HEK293 (cell line): ENCODE measurements around the gene AOAH.

Source experiments
- CTCF ChIA-PET: fragments of 350-600 bp; formaldehyde crosslinking; extraction: SDS; loops from one replicate; lab custom pipeline; 2021; ENCODE audit warnings: antibody characterized with exemption; lab: Yijun Ruan, JAX
- POLR2A ChIA-PET: fragments of 300-600 bp; formaldehyde crosslinking; extraction: SDS; loops from one replicate; lab custom pipeline; 2020; ENCODE audit warnings: antibody characterized with exemption, inconsistent platforms; lab: Yijun Ruan, JAX
- H3K27ac ChIP-seq: fragments of 200-500 bp; sonication (Bioruptor generic); 2 replicates; pipeline ENCODE4 v1.5.1; 2014; ENCODE audit warnings: low read depth, low read length, control low read depth, inconsistent platforms; ENCODE audit errors: extremely low read depth
- H3K36me3 ChIP-seq, 2 experiments: fragments of 200-500 bp in 1 of 2; sonication (Bioruptor generic) in 1 of 2; 1 replicate in 1 of 2; 2 replicates in 1 of 2; pipeline ENCODE4 v1.5.1; 2014 to 2017; ENCODE audit warnings: inconsistent platforms in 2 of 2, low read length in 2 of 2; ENCODE audit not compliant: control insufficient read depth in 2 of 2, insufficient read depth in 1 of 2
- H3K4me1 ChIP-seq: fragments of 200-500 bp; sonication (Bioruptor generic); 2 replicates; pipeline ENCODE4 v1.5.1; 2014; ENCODE audit warnings: mild to moderate bottlenecking, low read length, inconsistent platforms; ENCODE audit not compliant: control insufficient read depth, insufficient read depth
- H3K4me3 ChIP-seq: 2 replicates; pipeline ENCODE4 v1.5.1; 2011; ENCODE audit warnings: low read depth, mild to moderate bottlenecking, control low read depth, low read length, moderate library complexity
- H3K9me3 ChIP-seq: fragments of 200-500 bp; sonication (Bioruptor generic); 2 replicates; pipeline ENCODE4 v1.5.1; 2014; ENCODE audit warnings: low read depth, low read length, inconsistent platforms; ENCODE audit not compliant: control insufficient read depth, insufficient read depth
- BCL6B ChIP-seq: fragments of 450-650 bp; formaldehyde crosslinking; IDR thresholded peaks from 2 replicates; pipeline ENCODE4 v1.5.1; 2017; ENCODE audit warnings: missing biosample characterization, missing genetic modification characterization
- FEZF1 ChIP-seq: fragments of 450-650 bp; formaldehyde crosslinking; IDR thresholded peaks from 2 replicates; pipeline ENCODE4 v1.5.1; 2016; ENCODE audit warnings: missing biosample characterization, missing genetic modification characterization
- GLI2 ChIP-seq: fragments of 450-650 bp; formaldehyde crosslinking; IDR thresholded peaks from 2 replicates; pipeline ENCODE4; 2017; ENCODE audit warnings: missing biosample characterization, missing genetic modification characterization, low read depth, borderline replicate concordance
- GLIS1 ChIP-seq: fragments of 450-650 bp; formaldehyde crosslinking; IDR thresholded peaks from 2 replicates; pipeline ENCODE4 v1.5.1; 2016; ENCODE audit warnings: missing biosample characterization, missing genetic modification characterization
- PRDM4 ChIP-seq: fragments of 450-650 bp; formaldehyde crosslinking; IDR thresholded peaks from 2 replicates; pipeline ENCODE4 v1.5.1; 2017; ENCODE audit warnings: missing biosample characterization, missing genetic modification characterization
- TRIM28 ChIP-seq: IDR thresholded peaks from 2 replicates; pipeline ENCODE4 v1.6.1; 2011; ENCODE audit warnings: low read length, control low read depth, borderline replicate concordance
- ZBTB48 ChIP-seq: fragments of 450-650 bp; formaldehyde crosslinking; IDR thresholded peaks from 2 replicates; pipeline ENCODE4 v1.5.1; 2016; ENCODE audit warnings: missing biosample characterization, missing genetic modification characterization
- ZBTB6 ChIP-seq: fragments of 450-650 bp; formaldehyde crosslinking; IDR thresholded peaks from 2 replicates; pipeline ENCODE4 v1.5.1; 2017; ENCODE audit warnings: missing biosample characterization, missing genetic modification characterization
- ZNF112 ChIP-seq: fragments of 450-650 bp; formaldehyde crosslinking; IDR thresholded peaks from 2 replicates; pipeline ENCODE4 v1.5.0; 2017; ENCODE audit warnings: missing biosample characterization, missing genetic modification characterization
- ZNF23 ChIP-seq: fragments of 450-650 bp; formaldehyde crosslinking; IDR thresholded peaks from 2 replicates; pipeline ENCODE4 v1.5.1; 2016; ENCODE audit warnings: missing biosample characterization, missing genetic modification characterization, borderline replicate concordance
- ZNF394 ChIP-seq: fragments of 450-650 bp; formaldehyde crosslinking; IDR thresholded peaks from 2 replicates; pipeline ENCODE4 v1.5.1; 2016; ENCODE audit warnings: missing biosample characterization, missing genetic modification characterization, mild to moderate bottlenecking, moderate library complexity, borderline replicate concordance
- ZNF416 ChIP-seq: fragments of 450-650 bp; formaldehyde crosslinking; IDR thresholded peaks from 2 replicates; pipeline ENCODE4 v1.5.1; 2016; ENCODE audit warnings: missing biosample characterization, missing genetic modification characterization
- ZNF423 ChIP-seq: fragments of 450-650 bp; formaldehyde crosslinking; IDR thresholded peaks from 2 replicates; pipeline ENCODE4 v1.5.1; 2016; ENCODE audit warnings: missing biosample characterization, missing genetic modification characterization
- ZNF549 ChIP-seq: fragments of 450-650 bp; IDR thresholded peaks from 2 replicates; pipeline ENCODE4 v1.5.1; 2018; ENCODE audit warnings: missing biosample characterization, missing genetic modification characterization, mild to moderate bottlenecking, inconsistent platforms, moderate library complexity
- ZNF600 ChIP-seq: fragments of 450-650 bp; formaldehyde crosslinking; IDR thresholded peaks from 2 replicates; pipeline ENCODE4 v1.5.1; 2016; ENCODE audit warnings: missing biosample characterization, missing genetic modification characterization
- ZNF645 ChIP-seq: fragments of 450-650 bp; formaldehyde crosslinking; IDR thresholded peaks from 2 replicates; pipeline ENCODE4; 2016; ENCODE audit warnings: missing biosample characterization, missing genetic modification characterization
- ZNF843 ChIP-seq: fragments of 450-650 bp; formaldehyde crosslinking; IDR thresholded peaks from 2 replicates; pipeline ENCODE4 v1.5.1; 2016; ENCODE audit warnings: missing biosample characterization, missing genetic modification characterization

AOAH gene

GRCh38 chr7:36736090-36736898, 12.0 kb upstream of the AOAH start:
- no peaks in the 10 kb centered on the region for H3K4me1 ChIP-seq
- no peaks in the 10 kb centered on the region for H3K9me3 ChIP-seq
- H3K27ac ChIP-seq: no peak overlapping the region
- CTCF ChIA-PET: no interaction called here
- no peak for TF ChIP-seq GLIS1
- TF ChIP-seq BCL6B (tag by site-specific recombination): no peak
- no peak for TF ChIP-seq ZNF23
- TF ChIP-seq TRIM28: no peak
- no peak for TF ChIP-seq ZNF600 (tag by site-specific recombination)
- no peak for TF ChIP-seq GLI2 (tag by site-specific recombination)
- no peak for TF ChIP-seq ZBTB6
- TF ChIP-seq ZNF112 (tag by site-specific recombination): no peak
- TF ChIP-seq, all 188 proteins: peak for 0
- no peak overlapping the region for H3K4me3 ChIP-seq
- no peaks in the 10 kb centered on the region for H3K36me3 ChIP-seq
- POLR2A ChIA-PET: no interaction called here

- POLR2A ChIA-PET: no interaction called here
- Histone ChIP-seq H3K4me3 (no peak overlapping the region), H3K27ac (no peak overlapping the region), H3K9me3 (no peaks in the 10 kb centered on the region), H3K4me1 (no peaks in the 10 kb centered on the region), H3K36me3 (no peaks in the 10 kb centered on the region)
- TF ChIP-seq FEZF1 (tag by site-specific recombination): no peak
- no peak for TF ChIP-seq ZNF843 (tag by site-specific recombination)
- TF ChIP-seq ZNF423 (tag by site-specific recombination): no peak
- no peak for TF ChIP-seq ZBTB48 (tag by site-specific recombination)
- no peak for TF ChIP-seq ZNF645 (tag by site-specific recombination)
- no peak for TF ChIP-seq ZNF549
- TF ChIP-seq ZNF394 (tag by site-specific recombination): no peak
- TF ChIP-seq ZNF416: no peak
- no peak for TF ChIP-seq PRDM4
- CTCF ChIA-PET: no interaction called here
Measured at GRCh38 chr7:36735172-36735571, 10.9 kb upstream of the AOAH start.
